ENCODE results near the gene REEP1.

REEP1 gene

DNA sequence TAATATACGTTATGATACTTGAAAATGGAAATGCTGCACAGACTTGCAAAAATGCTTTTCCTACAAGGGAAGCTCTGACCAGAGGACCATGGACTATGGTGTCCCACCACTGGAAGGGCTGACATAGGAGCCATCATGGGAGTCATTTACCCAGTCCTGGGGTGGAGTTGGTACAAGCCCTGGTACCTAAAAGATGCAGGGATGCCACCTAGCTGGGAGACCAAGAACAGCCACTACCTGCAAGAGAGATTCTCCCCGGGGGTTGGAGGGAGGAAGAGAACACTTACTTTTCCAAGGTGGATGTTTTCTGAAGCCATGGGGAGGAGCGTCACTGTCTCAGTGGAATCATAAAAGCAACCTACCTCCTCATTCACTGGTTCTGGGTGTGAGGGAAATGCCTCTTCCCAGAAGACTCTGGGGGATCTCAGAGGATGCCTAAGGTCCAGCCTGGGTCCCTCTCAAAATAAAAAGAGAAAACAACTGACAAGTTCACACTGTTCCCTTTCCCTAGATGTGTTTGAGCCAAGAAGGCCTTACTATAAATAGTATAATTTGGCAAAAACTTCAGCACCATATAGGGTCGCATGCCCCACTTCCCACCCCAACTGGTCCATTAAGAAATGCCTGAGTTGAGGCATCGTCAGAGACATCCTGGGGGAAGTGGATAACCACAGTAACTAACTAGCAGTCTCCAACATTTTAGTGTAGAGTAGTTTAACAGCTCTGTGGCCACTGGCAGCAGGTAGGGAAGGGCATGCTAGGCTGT lies 39.9 kb downstream of the REEP1 start:
- no peak overlapping the region for H3K4me3 ChIP-seq (ENCODE audit: low read depth, low read length)
- TF ChIP-seq, protein P1, sequence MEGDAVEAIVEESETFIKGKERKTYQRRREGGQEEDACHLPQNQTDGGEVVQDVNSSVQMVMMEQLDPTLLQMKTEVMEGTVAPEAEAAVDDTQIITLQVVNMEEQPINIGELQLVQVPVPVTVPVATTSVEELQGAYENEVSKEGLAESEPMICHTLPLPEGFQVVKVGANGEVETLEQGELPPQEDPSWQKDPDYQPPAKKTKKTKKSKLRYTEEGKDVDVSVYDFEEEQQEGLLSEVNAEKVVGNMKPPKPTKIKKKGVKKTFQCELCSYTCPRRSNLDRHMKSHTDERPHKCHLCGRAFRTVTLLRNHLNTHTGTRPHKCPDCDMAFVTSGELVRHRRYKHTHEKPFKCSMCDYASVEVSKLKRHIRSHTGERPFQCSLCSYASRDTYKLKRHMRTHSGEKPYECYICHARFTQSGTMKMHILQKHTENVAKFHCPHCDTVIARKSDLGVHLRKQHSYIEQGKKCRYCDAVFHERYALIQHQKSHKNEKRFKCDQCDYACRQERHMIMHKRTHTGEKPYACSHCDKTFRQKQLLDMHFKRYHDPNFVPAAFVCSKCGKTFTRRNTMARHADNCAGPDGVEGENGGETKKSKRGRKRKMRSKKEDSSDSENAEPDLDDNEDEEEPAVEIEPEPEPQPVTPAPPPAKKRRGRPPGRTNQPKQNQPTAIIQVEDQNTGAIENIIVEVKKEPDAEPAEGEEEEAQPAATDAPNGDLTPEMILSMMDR (IDR thresholded peaks at IDR 0.05; ENCODE audit: borderline replicate concordance, insufficient read depth, low read depth, low read length): peak; percentile 57; the same call in 1 of the 2 replicates

DNA sequence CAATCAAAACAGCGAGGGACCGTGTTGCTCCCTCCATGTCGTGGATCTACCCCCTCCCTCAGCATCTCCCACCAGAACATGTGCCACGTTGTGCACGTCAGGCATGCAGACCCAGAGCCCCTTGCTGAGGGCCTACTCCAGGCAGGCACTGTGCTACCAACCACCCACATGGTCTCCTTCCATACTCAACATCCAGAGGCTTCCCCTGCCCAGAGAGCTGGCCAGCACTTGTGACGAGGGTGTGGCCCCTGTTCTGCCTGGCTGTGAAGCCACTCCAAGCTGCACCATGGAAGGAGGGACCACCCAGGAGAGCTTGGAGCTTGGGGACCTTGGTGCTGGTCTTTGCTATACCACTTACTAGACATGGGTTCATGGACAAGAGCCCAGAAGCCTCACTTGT lies 40.5 kb downstream of the REEP1 start:
- no peak overlapping the region for H3K4me3 ChIP-seq (ENCODE audit: low read depth, low read length)
- TF ChIP-seq, protein P1 (IDR thresholded peaks at IDR 0.05; ENCODE audit: borderline replicate concordance, insufficient read depth, low read depth, low read length): no peak

DNA sequence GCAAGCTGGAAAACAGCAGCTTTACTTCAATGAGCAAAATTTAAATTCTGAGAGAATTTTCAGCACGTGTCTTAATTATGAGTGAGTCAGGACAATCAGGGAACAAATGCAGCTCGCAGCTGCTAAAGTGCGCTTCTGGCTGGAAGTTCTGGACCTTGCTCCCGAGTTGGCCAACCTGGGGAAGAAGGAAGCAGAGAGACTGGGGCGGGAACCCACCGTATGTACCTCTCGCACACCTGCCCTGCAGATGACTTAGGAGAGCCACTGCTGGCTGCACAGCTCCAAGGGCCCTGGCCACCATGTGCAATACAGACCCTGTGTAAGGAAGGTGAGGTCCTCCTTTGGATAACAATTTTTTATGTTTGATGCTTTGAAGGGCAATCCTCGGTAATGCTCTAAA lies 42.4 kb downstream of the REEP1 start:
- TF ChIP-seq, protein P1 (IDR thresholded peaks at IDR 0.05; ENCODE audit: borderline replicate concordance, insufficient read depth, low read depth, low read length): no peak
- H3K4me3 ChIP-seq (ENCODE audit: low read depth, low read length): no peak overlapping the region

DNA sequence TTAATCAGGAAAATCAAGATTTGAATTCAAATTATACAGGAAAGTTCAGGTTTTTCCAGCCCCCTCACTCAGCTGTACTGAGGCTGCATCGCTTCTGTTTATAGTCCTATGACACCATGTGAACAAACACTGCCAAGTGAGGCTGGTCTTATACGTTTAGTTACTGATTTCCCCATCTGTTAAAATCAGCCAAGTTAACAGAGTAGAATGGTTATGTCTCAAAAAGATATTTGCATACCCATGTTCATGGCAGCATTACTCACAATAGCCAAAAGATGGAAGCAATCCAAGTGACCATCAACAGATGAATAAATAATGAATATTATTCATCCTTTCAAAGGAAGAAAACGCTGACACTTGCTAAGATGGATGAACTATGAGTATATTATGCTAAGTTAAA lies 43.8 kb downstream of the REEP1 start:
- H3K4me3 ChIP-seq (ENCODE audit: low read depth, low read length): no peak overlapping the region
- TF ChIP-seq, protein P1 (IDR thresholded peaks at IDR 0.05; ENCODE audit: borderline replicate concordance, insufficient read depth, low read depth, low read length): no peak

DNA sequence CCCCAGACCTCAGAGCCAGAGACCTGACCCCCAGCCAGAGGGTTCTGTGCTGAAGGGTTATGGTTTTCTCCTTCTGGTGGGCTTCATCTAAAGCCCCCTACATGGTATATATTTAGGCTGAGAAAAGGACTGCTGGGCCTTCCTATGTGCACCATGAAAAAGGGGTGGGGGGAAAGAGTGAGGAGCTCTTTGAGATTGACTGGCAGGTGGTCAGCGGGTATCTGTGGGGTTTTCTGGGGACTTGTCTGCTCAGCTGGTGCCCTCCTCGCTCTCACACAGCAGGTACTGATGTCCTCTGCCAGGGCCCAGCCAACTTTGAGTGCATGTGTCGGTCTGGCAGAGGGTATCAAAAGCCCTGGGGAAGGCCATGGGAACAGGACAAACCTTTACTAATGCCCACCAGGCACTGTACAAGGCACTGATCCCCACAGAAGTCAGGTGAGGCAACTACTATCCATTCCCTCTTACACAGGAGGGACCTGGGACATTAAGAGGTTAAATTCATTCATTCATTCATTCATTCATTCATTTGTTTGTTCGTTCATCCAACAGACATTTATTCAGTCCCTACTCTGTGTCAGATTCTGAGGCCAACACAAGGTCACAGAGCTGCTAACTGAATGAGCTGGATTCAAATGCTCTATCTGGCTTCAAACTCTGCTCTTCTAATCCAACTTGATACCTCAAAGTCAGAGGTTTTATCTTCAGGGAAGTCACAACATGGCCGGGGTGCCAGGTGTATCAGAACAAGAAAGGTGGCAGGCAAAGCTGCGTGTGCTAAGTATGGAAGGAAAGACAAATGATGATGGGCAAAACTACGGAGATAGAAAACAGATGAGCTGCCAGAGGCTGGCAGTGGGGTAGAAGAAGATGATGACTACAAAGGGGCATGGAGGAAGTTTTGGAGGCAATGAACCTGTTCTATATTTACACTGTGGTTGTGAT lies 44.6 kb downstream of the REEP1 start:
- TF ChIP-seq, protein P1 (IDR thresholded peaks at IDR 0.05; ENCODE audit: borderline replicate concordance, insufficient read depth, low read depth, low read length): no peak
- no peak overlapping the region for H3K4me3 ChIP-seq (ENCODE audit: low read depth, low read length)

DNA sequence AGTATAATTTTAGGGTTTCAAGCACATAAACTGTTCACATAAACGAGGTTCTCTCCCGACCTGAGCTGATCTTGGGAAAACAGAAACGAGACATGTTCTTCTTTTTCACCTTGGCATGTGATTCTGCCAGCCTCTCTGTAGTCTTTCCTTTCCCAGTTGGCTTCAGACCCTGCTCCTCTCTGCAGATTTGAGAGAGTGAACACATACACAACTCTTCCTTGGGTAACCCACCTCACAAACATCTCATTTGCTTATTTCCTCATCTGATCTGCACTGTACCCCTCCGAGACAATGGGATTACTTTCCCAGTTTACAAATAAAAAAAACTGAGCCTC lies 46.1 kb downstream of the REEP1 start:
- no peak overlapping the region for H3K4me3 ChIP-seq (ENCODE audit: low read depth, low read length)
- TF ChIP-seq, protein P1 (IDR thresholded peaks at IDR 0.05; ENCODE audit: borderline replicate concordance, insufficient read depth, low read depth, low read length): no peak
